ENCODE data around the gene UCN.
"Not testable (repeated sequence)": the region's sequence is repeated elsewhere in the genome, so short reads cannot be mapped to it uniquely, and the experiment has no call there.

UCN gene

GRCh38 chr2:27308359-27308881 lies at the start of gene UCN:
TSS of gene UCN (minus strand) at chr2:27308445. CDS start at chr2:27307895, 550 bp downstream.
- no peak for DNase-seq (ENCODE audit: low read depth)

DNA sequence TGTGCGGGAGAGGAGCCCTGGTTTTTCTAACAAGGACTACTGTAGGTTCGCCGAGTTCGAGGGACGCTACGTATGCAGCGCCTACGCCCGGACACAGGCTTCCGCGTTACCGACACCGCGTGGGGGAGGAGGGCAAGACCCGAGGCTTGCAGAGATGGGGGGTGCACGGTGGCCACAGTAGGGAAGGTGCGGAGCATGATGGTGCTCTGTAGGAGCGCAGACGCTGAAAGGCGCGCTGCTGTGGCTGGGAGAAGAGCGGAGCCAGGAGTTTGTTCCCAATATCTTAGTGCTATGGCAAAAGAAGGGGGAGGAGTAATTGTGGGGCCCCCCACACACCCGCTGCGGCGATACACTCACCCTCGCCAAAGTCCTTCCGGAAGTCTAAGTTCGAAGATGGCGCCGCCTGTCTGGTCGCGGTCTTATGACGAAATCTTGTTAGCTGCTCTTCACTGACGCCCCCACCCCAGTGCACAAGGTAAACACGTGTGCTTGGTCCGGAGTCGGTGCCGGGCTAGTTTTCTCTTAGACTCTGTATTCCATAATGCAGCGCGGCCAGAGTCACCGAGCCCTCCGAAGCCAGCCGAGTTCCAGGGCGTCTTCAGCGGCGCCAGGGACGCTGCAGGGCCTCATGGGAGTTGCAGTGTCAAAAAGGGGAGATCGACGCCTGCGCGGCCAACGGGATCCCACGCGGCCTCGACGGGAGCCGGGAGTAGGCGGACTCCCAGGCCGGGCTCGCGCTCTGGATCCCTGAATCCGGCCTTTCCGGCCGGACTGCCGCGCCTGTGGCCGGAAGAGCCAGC lies 48.3 kb upstream of the UCN start, which contains the start of gene GTF3C2:
TSS of gene GTF3C2 (minus strand) at position 383 of the 800 bp plus-strand sequence. CDS start 13,210 bp downstream, outside the sequence.
- DNase-seq (ENCODE audit: low read depth) = peak; percentile 85

DNA sequence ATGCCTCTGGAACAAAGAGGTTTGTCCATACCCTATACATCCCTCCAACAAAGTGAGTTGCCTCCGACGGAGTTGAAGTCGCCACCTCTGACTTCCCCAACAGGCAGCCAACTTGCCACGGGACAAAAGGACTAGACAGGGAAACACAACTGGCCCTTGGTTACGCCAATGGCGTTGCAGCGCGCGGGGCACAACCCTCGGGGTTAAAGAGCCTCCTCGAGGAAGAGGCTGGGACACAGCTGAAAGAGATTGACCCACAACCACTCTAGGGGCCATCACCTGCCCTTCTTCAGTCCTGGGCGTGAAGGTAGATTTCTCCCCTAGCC lies 47.8 kb upstream of the UCN start:
- DNase-seq (ENCODE audit: low read depth) = peak; percentile 17

DNA sequence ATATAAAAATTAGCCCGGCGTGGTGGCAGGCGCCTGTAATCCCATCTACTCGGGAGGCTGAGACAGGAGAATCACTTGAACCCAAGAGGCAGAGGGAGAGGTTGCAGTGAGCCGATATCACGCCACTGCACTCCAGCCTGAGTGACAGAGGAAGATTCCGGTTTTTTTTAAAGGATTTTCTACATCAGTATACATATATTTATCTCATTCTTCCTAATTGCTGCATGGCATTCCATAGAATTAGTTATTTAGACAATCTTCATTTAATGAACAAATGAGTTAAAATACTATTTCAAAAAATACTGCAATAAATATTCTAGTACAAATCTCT lies 46.3 kb upstream of the UCN start:
- no peak for DNase-seq (ENCODE audit: low read depth)

GRCh38 chr2:27353762-27354596 lies 45.7 kb upstream of the UCN start:
- DNase-seq (ENCODE audit: low read depth) = peak; percentile 8

DNA sequence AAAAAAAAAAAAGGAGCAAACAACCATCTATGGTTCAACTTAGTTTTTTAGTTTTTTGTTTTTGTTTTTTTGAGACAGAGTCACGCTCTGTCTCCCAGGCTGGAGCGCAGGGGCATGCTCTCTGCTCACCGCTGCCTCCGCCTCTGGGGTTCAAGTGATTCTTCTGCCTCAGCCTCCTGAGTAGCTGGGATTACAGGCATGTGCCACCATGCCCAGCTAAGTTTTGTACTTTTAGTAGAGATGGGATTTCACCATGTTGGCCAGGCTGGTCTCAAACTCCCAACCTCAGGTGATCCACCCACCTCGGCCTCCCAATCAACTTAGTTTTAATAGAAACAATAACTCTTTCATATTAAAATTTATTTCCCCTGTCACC lies 45.1 kb upstream of the UCN start:
- not testable (repeated sequence) for DNase-seq (ENCODE audit: low read depth)

- DNase-seq (ENCODE audit: low read depth) = no peak
Measured at GRCh38 chr2:27351802-27352598, 43.8 kb upstream of the UCN start.

GRCh38 chr2:27350106-27350693 lies 42.0 kb upstream of the UCN start:
- no peak for DNase-seq (ENCODE audit: low read depth)

DNA sequence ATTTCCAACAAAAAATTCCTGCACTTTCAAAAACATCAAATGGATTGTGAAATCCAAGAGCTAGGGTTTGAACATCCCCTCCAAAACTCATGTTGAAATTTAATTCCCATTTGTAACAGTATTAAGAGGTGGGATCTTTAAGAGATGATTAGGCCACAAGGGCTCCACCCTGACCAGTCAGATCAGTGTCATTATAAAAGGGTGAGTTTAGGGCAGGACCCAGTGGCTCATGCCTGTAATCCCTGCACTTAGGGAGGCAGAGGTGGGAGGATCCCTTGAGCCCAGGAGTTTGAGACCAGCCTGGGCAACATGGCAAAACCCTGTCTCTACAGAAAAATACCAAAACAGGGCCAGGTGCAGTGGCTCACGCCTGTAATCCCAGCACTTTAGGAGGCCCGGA lies 39.4 kb upstream of the UCN start:
- no peak for DNase-seq (ENCODE audit: low read depth)

GRCh38 chr2:27336173-27336572 lies 27.9 kb upstream of the UCN start:
- DNase-seq (ENCODE audit: low read depth) = no peak

- no peak for DNase-seq (ENCODE audit: low read depth)
Measured at GRCh38 chr2:27335311-27335710, 27.1 kb upstream of the UCN start.

- no peak for DNase-seq (ENCODE audit: low read depth)
Measured at GRCh38 chr2:27324720-27325119, 16.5 kb upstream of the UCN start.

DNA sequence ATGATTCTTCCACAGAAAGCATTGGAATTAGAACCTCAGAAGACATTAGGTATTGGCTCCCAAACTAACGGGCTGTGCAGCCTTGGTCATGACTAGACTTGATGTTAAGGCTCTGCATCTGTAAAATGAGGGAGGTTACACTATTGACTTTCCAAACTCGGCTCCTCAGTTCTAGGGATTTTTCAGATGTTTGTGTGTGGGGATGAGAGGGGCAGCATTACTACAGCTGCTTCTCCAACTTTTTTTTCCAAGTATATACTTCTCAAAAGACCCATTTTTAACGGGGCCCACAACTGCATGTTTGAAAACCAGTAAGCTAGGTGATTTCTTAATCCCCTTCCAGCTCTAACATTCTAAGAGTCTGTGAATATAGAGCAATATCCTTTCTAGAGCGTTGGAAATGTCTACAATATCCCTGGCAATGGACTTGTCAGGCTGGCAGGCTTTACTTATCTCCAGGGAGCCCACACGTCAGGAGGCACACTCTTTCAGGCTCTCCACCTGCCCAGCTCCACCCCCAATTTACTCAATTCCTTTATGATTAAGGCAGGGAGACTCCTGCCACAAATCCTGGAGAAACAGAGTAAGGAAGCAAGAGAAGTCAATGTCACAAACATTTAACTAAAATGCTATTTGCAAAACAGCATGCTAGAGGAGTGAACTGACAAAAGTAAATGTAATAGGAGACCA lies 15.5 kb upstream of the UCN start:
- no peak for DNase-seq (ENCODE audit: low read depth)

DNA sequence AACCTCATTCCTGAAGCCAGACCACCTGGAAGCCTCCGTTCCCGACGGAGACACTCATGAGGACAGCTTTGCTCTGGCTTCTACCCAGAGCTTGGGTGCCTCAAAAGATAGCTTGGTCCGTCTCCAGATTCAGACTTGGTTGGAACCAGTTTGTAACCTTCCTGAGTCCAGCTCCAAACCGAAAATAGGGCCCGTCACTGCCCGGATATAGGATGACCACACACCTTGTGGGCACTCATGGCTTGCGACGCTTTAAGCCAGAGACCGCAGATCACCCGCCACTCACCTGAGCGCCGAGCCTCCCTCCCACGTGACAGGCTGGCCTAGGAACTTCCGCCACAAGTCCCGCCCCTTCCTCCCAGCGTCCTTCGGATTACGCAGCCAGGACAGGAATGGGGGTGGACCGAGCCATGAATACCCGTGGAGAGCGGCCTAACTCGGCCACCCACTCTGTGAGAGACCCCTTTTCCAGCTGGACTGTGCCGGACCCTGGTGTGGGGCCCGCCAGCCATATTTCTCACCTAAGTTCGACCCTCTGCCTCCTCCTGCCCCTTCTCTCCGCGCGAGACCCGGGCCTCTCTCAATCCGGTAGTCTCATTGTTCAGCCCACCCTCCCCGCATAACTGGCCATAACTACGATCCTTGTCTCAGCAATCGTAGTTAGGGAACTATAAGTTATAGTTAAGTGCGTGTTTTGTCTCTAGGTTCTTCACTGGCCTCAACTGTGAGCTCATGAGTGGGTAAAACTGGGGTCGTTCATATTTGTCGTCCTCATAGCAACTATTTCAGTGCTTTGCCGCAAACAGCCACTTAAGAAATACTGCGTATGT lies 14.7 kb upstream of the UCN start, which contains the start of gene MPV17:
TSS of gene MPV17 (minus strand) at position 332 of the 830 bp plus-strand sequence. CDS start 580 bp downstream, outside the sequence.
- peak; percentile 59 for DNase-seq (ENCODE audit: low read depth)

GRCh38 chr2:27322301-27322765 lies 14.1 kb upstream of the UCN start:
- no peak for DNase-seq (ENCODE audit: low read depth)

- DNase-seq (ENCODE audit: low read depth) = peak; percentile 95
Measured at GRCh38 chr2:27320958-27321543, 12.8 kb upstream of the UCN start.

DNA sequence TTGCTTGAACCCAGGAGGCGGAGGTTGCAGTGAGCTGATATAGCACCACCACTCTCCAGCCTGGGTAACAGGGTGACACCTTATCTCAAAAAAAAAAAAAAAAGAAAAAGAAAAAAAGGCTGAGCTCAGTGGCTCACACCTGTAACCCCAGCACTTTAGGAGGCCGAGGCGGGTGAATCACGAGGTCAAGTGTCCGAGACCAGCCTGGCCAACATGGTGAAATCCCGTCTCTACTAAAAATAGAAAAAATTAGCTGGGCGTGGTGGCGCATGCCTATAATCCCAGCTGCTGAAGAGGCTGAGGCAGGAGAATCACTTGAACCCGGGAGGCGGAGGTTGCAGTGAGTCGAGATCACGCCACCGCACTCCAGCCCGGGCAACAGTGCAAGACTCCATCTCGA lies 11.6 kb upstream of the UCN start:
- DNase-seq (ENCODE audit: low read depth) = not testable (repeated sequence)

- no peak for DNase-seq (ENCODE audit: low read depth)
Measured at GRCh38 chr2:27316655-27317412, 8.6 kb upstream of the UCN start.

- no peak for DNase-seq (ENCODE audit: low read depth)
Measured at GRCh38 chr2:27315122-27315521, 6.9 kb upstream of the UCN start.

All from GM04503 (cell line).